GM21381 (cell line): Measurements from ENCODE around the gene ADARB2.

Experiments used
- ATAC-seq: cut with Tn5 transposase; IDR thresholded peaks from one replicate; pipeline ENCODE4 v1.9.1; 2021; ENCODE audit warnings: mild to moderate bottlenecking, moderate library complexity; ENCODE audit not compliant: unreplicated experiment

The ADARB2 gene

DNA sequence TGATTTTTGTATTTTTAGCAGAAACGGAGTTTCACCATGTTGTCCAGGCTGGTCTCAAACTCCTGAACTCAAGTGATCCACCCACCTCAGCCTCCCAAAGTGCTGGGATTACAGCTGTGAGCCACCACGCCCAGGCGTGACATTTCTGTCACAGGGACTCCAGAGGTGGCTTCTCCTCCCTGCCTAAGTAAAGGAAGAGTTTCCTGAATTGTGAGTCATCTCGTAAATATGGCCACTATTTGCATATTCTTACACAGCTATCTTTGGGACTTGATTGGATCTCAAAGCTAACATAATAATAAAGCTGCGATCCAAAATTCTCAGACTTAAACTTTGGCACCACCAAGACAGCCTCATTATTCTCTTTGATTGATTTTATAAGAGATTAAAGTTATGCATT, 50.1 kb downstream of the ADARB2 start:
- ATAC-seq: no peak

DNA sequence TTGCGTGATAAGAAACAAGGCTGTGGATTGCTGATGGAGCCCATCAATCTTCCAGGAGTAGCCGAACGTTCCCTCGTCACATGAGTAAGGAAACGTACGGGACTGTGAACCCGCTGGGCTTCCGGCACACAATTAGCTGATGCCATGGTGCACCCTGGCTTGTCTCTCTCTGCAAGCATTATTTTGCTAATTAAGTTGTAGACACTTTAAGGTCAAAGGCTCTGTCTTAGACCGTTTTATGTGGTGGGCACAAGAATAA, 50.9 kb downstream of the ADARB2 start:
- ATAC-seq: no peak

DNA sequence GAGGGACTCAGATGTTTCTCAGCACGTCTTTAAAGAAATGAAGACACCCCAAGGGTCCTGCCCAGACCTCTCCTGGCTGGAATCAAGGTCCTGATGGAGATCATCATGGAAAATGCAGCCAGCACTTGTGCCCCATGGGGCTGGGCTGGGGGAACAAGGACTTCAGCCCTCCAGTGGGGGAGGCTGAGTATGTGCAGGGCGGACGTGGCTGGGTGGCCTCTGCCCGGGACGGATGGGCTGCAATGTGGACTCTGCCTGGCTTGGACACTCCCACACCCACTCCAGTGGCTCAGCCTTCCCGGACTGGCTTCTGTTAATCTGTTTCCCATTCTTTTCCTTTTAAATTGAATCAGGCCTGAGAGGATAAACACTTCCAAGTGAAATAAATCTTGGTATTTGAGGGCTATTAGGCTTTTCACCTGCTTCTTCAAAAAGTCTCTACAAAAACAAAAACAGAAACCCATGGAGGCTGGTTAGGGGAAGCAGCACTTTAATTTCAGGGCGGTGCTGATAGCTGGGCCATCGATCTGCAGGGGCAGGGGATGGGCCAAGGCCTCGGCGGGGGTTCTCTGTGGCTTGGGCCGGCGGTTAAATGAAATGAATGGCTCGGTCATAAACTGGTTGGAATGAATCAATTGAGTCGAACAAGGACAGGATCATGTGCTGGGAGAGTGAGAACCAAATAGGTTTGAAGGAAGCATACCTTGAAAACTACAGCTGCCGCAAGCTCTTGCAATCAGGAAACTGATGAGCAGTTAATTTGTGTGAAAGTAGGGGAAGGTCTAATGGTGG, 51.4 kb downstream of the ADARB2 start:
- no peak for ATAC-seq

DNA sequence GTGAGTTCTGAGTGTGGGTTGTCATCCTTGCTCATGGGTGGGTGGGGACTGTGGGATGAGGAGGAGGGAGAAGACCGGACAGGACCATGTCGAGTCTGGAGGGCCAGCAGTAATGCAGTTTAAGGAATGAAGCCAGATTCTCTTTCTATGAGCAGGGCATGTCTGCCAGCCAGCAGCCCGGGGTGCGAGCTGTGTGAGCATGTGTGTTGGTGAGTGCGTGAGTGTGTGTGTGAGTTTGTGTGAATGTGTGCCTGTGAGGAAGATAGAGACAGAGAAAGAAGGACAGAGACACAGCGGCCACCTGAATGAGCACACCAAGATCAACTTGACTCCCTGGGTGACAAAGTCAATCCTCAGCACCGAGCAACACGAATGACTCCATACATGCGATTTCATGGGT, 52.3 kb downstream of the ADARB2 start:
- no peak for ATAC-seq

DNA sequence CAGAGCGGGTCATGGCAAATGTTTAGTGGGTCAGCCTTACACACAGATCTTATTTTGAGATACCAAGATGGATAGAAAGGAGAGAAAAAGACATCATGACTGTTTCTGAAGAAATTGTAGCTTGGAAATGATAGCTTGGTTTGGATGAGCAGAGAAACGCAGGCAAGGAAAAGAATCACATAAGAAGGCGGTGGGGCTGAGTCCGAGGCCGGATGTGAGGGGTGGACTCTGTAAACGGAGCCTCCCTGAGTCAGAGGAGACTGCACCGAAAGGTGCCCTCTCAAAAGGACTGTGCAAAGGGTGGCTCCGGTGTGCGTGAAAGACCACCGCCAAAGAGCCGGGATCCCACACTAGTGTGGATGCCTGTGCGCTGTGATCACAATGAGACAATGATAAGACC, 53.7 kb downstream of the ADARB2 start:
- ATAC-seq: no peak

DNA sequence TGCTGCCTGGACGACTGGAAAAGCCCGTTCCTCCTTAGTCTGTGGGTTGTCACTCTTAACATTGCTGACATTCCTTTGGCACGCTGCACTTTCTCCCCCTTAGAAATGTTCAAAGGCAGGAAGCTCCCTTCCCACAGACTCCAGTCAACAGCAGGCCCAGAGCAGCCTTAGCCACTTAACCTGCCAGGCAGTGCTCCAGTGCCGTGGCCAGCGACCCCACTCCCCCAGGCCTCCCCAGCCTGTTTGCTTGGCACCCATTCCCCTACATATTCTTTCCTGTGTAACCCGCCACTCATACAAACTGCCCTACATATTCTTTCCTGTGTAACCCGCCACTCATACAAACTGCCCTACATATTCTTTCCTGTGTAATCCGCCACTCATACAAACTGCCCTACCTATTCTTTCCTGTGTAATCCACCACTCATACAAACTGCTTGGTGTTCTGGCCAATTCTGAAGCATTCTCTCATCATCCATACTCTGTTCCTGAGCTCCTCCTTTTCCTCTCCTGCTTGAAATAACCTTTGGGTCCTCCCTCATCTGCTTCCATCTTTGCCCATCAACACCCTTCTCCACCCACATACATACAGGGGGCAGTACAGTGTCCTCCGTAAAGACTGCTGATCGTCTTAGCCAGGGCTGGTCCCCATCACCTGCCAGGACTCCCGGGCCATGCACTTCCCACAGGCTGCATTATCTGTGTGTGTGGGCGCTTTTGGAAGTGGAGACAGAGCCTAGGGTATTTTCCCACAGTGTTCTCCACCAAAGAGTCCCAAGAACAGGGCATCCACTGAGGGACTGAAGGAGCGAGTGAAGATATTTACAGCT, 57.3 kb downstream of the ADARB2 start:
- ATAC-seq: no peak

DNA sequence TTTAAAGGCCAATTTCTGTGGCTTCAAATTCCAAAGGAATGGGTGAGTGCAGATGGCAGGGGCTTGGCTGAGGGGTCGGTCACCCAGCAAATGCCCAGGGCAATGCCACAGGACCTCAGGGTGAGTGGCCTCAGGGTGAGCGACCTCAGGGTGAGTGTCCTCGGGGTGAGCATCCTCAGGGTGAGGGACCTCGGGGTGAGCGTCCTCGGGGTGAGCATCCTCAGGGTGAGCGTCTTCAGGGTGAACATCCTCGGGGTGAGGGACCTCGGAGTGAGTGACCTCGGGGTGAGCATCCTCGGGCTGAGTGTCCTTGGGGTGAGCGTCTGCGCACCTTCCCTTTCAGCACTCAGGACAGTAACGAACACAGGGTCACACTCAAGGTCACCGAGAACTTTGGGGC, 59.2 kb downstream of the ADARB2 start:
- no peak for ATAC-seq

DNA sequence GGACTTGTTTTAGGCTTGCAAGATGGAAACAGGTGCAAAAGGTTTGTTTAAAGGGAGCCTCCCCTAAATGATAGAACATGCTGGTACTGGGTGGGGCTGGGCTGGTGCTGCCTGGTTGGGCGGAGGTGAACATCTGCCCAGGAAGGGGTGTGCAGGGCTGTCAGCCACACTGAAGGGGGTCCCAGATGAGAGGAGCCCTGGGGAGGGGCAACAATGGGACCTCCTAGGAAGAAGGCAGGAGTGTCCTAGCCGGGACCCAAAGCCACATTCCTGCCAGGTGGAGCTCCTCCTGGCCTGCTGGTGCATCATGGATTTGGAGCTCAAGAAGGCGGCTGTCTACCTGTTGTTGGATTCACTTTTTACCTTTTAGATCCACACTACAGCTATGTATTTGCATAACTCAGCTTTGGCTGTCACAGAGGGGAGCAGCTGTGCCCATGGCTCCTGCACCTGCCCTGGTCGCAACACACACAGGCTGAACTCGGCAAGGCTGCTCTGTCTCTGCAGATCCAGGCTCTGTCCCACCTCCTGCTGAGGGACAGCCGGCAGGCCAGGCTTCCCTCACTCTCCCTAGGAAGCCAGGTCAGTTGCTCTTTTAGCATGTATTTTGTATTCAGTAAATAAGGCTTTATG, 59.9 kb downstream of the ADARB2 start:
- no peak for ATAC-seq

DNA sequence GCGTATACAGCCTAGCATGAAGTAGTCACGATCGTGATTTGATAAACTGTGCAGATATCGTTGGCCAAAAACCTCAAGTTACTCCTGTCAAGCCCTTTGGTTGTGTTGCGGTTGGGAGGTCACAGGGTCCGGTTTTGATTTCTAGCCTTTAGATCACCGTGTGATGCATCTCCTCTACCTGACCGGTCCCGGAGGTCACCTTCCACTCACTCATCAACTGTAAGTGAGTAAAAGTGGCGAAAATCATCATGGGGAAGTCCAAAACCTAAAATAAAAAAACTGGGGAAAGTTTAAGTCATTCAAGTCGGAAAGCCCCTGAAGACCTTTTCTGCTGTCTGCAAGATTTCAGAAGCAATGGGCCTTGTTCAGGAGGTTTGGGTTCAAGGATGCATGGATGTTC, 62.8 kb downstream of the ADARB2 start:
- no peak for ATAC-seq

DNA sequence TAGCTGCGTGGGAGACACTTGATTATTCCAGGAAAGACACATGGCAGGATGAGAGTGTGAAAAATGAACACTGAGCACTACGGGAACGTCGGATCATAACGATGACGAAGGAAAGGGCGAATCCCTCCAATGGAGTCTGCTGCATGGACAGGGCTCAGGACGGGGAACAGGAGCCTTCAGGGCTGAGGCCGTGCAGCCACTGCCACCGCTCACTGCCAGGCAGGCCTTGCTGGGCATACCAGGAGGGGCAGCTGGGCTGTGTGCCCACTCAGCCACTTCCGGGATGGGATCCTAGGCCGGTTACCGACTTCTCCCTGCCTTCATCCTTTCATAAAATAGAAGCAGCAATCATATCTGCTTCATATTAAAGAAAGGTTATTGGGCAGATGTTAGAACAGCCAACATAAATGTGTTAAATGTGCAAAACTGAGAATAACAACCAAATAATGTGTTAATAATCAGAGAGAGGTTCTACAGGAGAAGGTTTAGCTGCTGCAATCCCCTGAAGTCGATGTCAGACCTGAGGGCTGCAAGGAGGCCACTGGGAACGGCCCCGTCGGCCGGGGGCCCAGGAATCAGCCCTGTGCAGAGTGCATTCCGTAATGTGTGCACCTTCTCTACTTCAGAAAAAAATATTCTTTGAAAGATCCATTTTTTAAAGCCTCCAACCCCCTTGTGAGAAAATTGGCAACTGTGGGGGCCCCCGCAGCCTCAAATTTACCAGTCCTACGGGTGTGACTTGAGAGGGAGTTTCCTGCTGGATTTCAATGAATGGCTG, 63.6 kb downstream of the ADARB2 start:
- ATAC-seq: no peak

DNA sequence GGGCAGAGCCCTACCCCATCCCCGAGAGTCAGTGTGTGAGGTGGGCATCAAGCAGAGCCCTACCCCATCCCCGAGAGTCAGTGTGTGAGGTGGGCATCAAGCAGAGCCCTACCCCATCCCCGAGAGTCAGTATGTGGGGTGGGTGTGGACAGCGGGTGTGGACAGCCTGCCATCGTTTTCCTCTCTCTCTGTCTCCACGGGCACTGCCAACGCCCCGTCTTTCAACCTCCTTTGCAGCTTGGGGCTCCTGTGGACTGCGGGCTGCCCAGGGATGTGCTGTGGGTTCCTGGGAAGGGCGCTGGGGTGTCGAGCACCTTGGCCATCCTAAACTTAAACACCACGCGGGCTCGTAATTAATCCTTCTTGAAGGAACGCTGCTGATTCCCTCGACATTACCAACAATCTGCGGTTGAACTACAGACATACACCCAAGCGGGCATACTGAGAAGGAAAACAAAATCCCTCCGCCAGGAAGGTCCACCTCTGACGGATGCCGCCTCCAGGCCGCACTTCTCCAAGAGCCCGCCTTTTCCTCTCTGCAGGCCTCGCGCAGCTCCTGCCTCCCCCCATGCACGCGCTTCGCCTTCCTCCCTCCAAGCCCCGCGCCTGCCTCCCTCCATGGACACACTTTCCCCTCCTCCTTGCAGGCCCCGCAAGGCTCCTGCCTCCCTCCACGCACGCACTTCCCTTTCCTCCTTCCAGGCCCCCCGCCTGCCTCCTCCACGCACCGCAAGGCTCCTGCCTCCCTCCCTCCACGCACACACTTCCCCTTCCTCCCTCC, 65.1 kb downstream of the ADARB2 start:
- ATAC-seq: no peak

DNA sequence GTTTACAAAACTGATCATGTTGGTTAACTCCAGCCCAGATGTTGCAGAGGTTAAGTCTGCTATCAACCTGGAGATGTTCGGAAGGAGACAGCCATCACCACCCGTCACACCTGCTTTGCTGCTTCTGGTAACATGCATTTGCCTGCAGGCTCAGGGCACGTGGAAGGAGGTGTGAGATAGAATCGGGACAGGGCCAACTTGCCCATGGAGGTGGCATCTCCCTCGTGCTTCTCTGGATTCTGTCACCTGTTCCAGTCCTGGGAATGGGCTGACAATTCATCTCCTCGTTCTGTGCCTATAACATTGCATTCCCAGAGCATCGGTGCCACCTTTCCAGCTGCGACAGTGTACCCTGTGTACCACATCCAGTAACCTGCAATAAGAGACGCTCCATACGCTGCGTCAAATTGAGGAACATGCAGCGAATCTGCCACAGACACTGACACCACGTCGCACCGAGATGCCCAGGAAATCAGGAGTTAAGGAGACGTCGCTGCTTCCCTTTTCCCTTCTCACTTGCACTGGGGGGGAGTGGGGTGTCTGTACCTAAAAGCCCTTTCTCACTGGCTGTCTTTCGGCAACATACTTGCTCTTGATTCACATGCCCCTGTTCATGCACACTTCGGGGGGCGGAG, 65.8 kb downstream of the ADARB2 start:
- ATAC-seq: no peak

DNA sequence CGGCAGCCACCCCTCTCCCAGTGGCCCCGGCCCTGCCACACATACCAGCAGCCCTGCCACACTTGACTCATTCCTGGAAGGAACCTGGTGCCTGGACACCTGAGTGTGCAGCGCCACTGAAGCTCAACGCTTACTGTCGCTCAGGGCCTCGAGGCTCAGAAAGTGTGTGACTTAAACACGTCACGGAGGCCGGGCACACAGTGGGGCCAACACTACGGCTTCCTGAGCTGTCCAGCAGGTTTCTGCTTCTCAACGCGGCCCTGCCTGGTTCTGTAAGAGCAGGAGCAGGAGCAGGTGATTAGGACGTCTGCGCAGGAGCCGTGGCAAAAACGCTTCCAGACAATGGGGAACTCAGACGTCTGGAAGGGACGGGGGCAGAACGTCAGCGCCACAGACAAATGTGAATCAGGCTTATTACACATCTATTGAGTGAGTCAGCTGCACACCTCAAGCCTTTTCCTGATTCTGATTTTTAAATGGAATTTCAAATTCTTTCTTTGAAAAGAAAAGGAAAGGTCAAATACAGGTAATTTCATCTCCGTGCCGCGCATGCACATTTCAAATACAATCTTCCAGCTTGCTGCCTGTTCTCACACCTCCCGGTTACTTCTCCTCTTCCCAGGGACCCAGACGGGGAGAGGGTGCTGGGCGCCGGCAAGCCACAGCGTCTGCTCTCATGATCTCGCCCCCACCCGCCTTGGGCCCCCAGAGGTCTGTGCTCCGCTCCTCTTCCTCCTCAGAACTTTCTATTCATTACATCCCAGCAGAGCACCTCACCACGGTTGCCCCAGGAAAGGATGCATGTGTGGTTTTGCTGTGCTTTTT, 66.6 kb downstream of the ADARB2 start:
- ATAC-seq: no peak

DNA sequence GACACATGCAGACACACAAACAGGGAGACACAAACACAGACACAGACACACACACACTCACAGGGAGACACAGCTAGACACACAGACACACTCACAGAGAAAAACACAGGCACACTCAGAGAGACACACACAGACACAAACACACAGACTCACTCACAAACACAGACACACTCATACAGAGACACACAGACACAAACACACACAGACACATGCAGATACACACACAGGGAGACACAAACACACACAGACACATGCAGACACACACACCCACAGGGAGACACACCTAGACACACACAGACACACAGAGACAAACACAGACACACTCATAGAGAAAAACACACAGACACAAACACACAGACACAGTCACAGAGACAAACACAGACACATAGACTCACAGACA, 67.9 kb downstream of the ADARB2 start:
- ATAC-seq: no peak

DNA sequence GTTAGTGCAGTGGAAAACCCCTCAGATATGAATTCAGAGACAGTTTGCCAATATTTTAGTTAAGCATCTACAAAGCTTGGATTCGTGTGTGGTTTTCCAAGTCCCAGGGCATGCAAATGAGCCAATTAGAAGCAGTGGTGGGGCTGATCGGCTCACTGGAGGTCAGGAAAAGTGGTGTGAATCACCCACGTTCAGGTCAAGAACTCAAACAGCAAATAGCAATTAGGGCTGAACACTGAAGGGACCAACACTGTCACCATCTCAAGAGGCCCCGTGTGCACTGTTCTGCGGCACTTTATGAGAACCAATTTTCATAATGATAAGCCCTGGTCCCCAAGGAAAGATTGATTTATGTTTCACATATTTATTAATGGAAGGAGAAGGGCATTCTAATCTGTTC, 68.9 kb downstream of the ADARB2 start:
- no peak for ATAC-seq

DNA sequence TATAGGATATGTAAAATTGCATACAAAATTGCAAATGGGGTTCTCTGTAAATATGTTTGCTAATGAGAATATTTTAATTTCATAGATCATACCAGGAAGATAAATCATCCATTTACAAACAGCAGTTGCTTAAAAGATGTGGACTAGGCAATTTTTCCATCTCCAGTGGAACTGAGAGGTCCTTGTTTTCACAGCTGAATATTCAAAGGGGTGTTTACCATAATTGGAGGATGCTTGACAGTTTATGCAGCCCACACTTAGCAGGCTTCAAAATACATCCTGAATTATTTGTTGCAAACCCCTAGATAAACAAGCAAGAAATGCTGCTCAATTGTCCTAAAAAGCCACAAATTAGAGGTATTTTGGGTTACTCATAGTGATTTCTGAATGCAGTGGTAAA, 69.9 kb downstream of the ADARB2 start:
- no peak for ATAC-seq

DNA sequence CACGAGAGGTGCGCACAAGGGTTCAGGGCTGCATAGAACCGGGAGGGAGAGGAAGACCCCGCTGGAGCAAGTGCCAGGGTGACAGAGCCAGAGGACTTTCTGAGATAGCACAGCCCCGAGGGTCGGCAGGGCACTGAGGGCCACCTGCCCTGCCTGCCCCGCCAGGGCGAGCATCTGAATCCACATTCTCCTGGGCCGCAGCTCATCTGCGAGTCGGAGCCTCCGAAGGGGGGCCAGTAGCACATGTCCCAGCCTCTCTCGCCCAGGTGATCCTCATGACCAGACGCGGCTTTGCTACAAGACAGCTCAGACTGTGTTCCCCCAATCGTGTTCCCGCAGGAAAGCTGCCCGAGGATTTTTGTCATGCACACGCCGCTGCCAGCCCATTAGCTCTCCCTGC, 71.2 kb downstream of the ADARB2 start:
- ATAC-seq: no peak

DNA sequence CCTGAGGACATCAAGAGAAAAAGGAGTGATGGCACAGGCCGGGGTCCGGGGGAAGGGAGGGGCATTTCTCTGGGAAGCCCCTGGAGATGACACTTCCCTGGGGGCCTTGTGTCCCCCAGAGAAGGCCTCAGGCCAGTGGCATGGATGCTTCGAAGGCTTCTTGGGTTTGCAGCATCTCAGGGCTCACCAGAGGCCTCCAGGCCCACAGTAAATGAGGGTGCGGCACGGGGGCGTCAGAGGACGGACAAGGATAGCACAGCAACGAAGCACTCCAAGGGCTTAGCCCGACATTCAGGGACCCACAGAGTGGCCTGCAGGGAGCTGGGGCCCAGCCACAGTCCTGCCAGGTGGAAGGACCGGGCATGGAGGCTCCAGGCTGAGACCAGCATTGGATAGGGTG, 71.6 kb downstream of the ADARB2 start:
- ATAC-seq: no peak

DNA sequence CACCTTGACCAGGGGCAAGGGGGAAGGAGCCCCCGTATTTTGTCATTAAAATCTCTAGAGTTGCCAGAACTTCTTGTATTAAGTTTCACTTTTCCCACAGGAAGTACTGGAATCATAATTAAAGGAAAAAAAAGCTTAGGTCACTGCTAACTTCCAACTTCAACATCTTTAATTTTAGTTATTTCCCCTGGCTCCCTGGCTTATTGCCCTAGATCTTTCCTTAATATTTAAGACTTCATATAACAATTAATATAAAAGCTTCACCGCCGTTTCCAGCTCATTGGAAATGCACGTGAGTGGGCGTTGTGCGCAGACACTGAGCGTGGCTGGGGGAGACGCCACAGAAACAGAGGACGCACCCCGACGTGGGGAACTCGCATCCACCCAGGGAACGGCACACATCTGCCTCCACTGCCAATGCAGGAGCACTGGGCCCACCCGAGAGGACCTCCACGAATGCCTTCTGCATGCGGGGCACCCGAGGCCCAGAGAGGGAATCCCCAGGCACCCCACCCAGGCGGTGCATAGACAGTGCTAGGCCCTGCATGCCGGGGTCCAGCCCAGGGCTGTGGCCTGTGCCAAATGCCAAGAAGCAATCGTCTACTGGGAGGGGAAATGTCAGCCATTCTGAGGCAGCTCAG, 72.2 kb downstream of the ADARB2 start:
- no peak for ATAC-seq
